HCT116 (cell line): ENCODE data around the gene ELN. TPM values are rescaled to one million over a fixed set of nuclear protein-coding genes. Genes with fewer than 3 reads are reported as not detected.

ENCODE experiments used
- ATAC-seq: fragments of 200-7000 bp; cut with Tn5 transposase; 2 replicates; pipeline ENCODE4 v1.9.1; 2020; ENCODE audit warnings: mild to moderate bottlenecking, moderate library complexity
- BruUV-seq: library from RNA; stranded (reverse); fragments of 400-500 nt; replicated peaks from 2 replicates; lab custom pipeline; 2021; lab: Mats Ljungman, UMichigan
- CTCF ChIA-PET: fragments of 300-600 bp; sonication (Branson Sonifier 250); formaldehyde crosslinking; loops from one replicate; lab custom pipeline; 2021; ENCODE audit warnings: antibody characterized with exemption; lab: Charles Lee
- POLR2A ChIA-PET: fragments of 300-600, 350-600 bp; sonication (Branson Sonifier 250); formaldehyde crosslinking; loops from one replicate; lab custom pipeline; 2021; ENCODE audit warnings: antibody characterized with exemption; lab: Charles Lee
- RAD21 ChIA-PET, 2 experiments: fragments of 300-600 bp; sonication (Branson Sonifier 250); formaldehyde crosslinking; loops; one replicate each; lab custom pipeline; 2023; ENCODE audit warnings: low total read pairs in 2 of 2; ENCODE audit not compliant: uncharacterized antibody in 2 of 2, unreplicated experiment in 2 of 2, low non-redundant PET in 1 of 2; lab: Charles Lee
- DNase-seq: peaks from one replicate; pipeline ENCODE4 v3.0.0-alpha.2; 2010; ENCODE audit warnings: low read depth, low spot score
- H2AFZ ChIP-seq: fragments of 200-600 bp; shearing (Covaris generic), sonication (generic); 2 replicates; pipeline ENCODE4 v1.6.1; 2017; ENCODE audit warnings: low read depth, mixed run types, mixed read lengths, antibody characterized with exemption, low read length; ENCODE audit not compliant: poor library complexity, severe bottlenecking
- H3K27ac ChIP-seq: 2 replicates; pipeline ENCODE4 v1.5.1; 2012; ENCODE audit warnings: low read depth, low read length
- H3K27me3 ChIP-seq: fragments of 200-600 bp; sonication (generic); 2 replicates; pipeline ENCODE4 v1.6.1; 2016; ENCODE audit warnings: mixed run types, low read length, mixed read lengths; ENCODE audit not compliant: insufficient read depth
- H3K36me3 ChIP-seq, 2 experiments: fragments of 200-500 bp in 1 of 2; fragments of 200-600 bp in 1 of 2; sonication (Bioruptor generic) in 1 of 2; sonication (generic) in 1 of 2; 2 replicates each; pipeline versions ENCODE4 v1.5.1 to v1.6.1; 2014 to 2016; ENCODE audit warnings: low read length in 2 of 2, inconsistent platforms in 1 of 2, mixed read lengths in 1 of 2, mixed run types in 1 of 2; ENCODE audit not compliant: insufficient read depth in 2 of 2, control insufficient read depth in 1 of 2
- H3K4me1 ChIP-seq, 2 experiments: fragments of 200-600 bp in 1 of 2; sonication (generic) in 1 of 2; 2 replicates each; pipeline versions ENCODE4 v1.5.1 to v1.6.1; 2012 to 2017; ENCODE audit warnings: low read length in 2 of 2, inconsistent platforms in 1 of 2, mild to moderate bottlenecking in 1 of 2, mixed read lengths in 1 of 2, mixed run types in 1 of 2, moderate library complexity in 1 of 2; ENCODE audit not compliant: insufficient read depth in 2 of 2, control insufficient read depth in 1 of 2
- H3K4me2 ChIP-seq: fragments of 200-600 bp; sonication (generic); 2 replicates; pipeline ENCODE4 v1.6.1; 2017; ENCODE audit warnings: mixed run types, low read length, mixed read lengths
- H3K4me3 ChIP-seq, 2 experiments: fragments of 200-600 bp in 1 of 2; sonication (generic) in 1 of 2; replicated peaks in 1 of 2; 2 replicates each; pipeline ENCODE4 v1.5.1; 2011 to 2016; ENCODE audit warnings: low read length in 2 of 2, control low read depth in 1 of 2, low read depth in 1 of 2, mild to moderate bottlenecking in 1 of 2, mixed read lengths in 1 of 2, mixed run types in 1 of 2
- H3K79me2 ChIP-seq: fragments of 200-600 bp; sonication (generic); 2 replicates; pipeline ENCODE4 v1.6.1; 2017; ENCODE audit warnings: mild to moderate bottlenecking, mixed run types, low read length, moderate library complexity, mixed read lengths; ENCODE audit not compliant: insufficient read depth
- H3K9ac ChIP-seq: fragments of 200-600 bp; sonication (generic); 2 replicates; pipeline ENCODE4 v1.6.1; 2016; ENCODE audit warnings: low read length, mixed read lengths
- H3K9me2 ChIP-seq: fragments of 200-600 bp; sonication (generic), shearing (Covaris generic); 2 replicates; pipeline ENCODE4 v1.6.1; 2017; ENCODE audit warnings: mixed run types, mild to moderate bottlenecking, moderate library complexity; ENCODE audit not compliant: insufficient read depth
- H3K9me3 ChIP-seq, 2 experiments: fragments of 200-500 bp in 1 of 2; fragments of 200-600 bp in 1 of 2; sonication (Bioruptor generic) in 1 of 2; sonication (generic) in 1 of 2; 2 replicates each; pipeline ENCODE4 v1.6.1; 2014 to 2017; ENCODE audit warnings: low read length in 2 of 2, mixed read lengths in 2 of 2, inconsistent platforms in 1 of 2, low read depth in 1 of 2, mild to moderate bottlenecking in 1 of 2, mixed run types in 1 of 2, moderate library complexity in 1 of 2; ENCODE audit not compliant: control insufficient read depth in 1 of 2, insufficient read depth in 1 of 2
- H4K20me1 ChIP-seq: fragments of 200-600 bp; sonication (generic), shearing (Covaris generic); 2 replicates; pipeline ENCODE4 v1.6.1; 2017; ENCODE audit warnings: mixed run types, mild to moderate bottlenecking, moderate library complexity; ENCODE audit not compliant: insufficient read depth
- EGR1 ChIP-seq: IDR thresholded peaks from 2 replicates; pipeline ENCODE4 v1.6.1; 2012; ENCODE audit warnings: low read depth
- JUND ChIP-seq: IDR thresholded peaks from 2 replicates; pipeline ENCODE4 v1.6.1; 2012
- POLR2AphosphoS5 ChIP-seq: IDR thresholded peaks from 2 replicates; pipeline ENCODE4 v1.6.1; 2011; ENCODE audit warnings: mild to moderate bottlenecking, low read depth, low read length, moderate library complexity
- RAD21 ChIP-seq: IDR thresholded peaks from 2 replicates; pipeline ENCODE4 v1.6.1; 2012; ENCODE audit warnings: low read depth, mild to moderate bottlenecking
- SP1 ChIP-seq: IDR thresholded peaks from 2 replicates; pipeline ENCODE4 v1.6.1; 2012; ENCODE audit warnings: low read depth
- YY1 ChIP-seq: IDR thresholded peaks from 2 replicates; pipeline ENCODE4 v1.6.1; 2011; ENCODE audit warnings: low read length, low read depth, moderate library complexity, mild to moderate bottlenecking; ENCODE audit not compliant: insufficient replicate concordance; ENCODE audit errors: extremely low read depth
- ZFX ChIP-seq: fragments of 450-650 bp; IDR thresholded peaks from 2 replicates; pipeline ENCODE4 v1.6.1; 2017
- intact Hi-C: fragments of 100-400 bp; cut with micrococcal nuclease; formaldehyde crosslinking; loops from 2 replicates; pipeline ENCODE4 v1.10.0; 2022
- total RNA-seq: library from RNA; stranded (reverse); gene quantifications from one replicate; pipeline ENCODE4 v1.2.1, GENCODE V29; 2021; ENCODE audit not compliant: unreplicated experiment
- TF ChIP-seq, protein P1 (sequence below): IDR thresholded peaks from 2 replicates; pipeline ENCODE4 v1.6.1; 2012; ENCODE audit warnings: low read depth
- TF ChIP-seq, protein P2 (sequence below): IDR thresholded peaks from 2 replicates; pipeline ENCODE4 v1.6.1; 2012

The ELN gene
- total RNA-seq, 1 experiment from 2014 or later, result 0.17 TPM

DNA sequence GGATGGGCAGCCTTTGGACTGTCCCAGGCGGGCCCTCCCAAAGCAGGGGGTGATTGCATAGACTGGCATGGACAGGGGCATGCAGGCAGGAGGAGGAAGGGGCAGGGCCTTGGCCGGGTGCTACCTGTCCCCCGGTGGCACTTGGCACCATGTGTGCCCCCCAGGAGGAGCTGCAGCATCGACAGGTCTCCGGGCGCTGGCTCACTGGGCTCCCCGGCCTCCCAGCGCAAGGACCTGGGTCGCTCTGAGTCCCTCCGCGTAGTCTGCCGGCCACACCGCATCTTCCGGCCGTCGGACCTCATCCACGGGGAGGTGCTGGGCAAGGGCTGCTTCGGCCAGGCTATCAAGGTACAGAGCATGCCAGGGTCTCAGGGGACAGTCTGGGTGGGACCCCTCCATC is 78.9 kb downstream of the ELN start:
- POLR2A ChIA-PET, result no interaction called here
- H3K36me3 ChIP-seq, result peaks cover 20 to 26% of the 10 kb centered on the region in 2 experiments; a peak in 3 of 4 replicates
- DNase-seq (no peak), ATAC-seq (no peak)
- RAD21 ChIA-PET, result no interaction called here
- no peaks in the 10 kb centered on the region for H3K79me2 ChIP-seq
- CTCF ChIA-PET, result no interaction called here
- no peak overlapping the region for H3K9ac ChIP-seq
- no peaks in the 10 kb centered on the region for H4K20me1 ChIP-seq
- H3K27ac ChIP-seq, result no peak overlapping the region
- no peak overlapping the region for H3K4me2 ChIP-seq
- TF ChIP-seq POLR2AphosphoS5 (no peak), ZFX (no peak), SP1 (no peak), JUND (no peak), YY1 (no peak), EGR1 (no peak), RAD21 (no peak)
- TF ChIP-seq, protein P1, sequence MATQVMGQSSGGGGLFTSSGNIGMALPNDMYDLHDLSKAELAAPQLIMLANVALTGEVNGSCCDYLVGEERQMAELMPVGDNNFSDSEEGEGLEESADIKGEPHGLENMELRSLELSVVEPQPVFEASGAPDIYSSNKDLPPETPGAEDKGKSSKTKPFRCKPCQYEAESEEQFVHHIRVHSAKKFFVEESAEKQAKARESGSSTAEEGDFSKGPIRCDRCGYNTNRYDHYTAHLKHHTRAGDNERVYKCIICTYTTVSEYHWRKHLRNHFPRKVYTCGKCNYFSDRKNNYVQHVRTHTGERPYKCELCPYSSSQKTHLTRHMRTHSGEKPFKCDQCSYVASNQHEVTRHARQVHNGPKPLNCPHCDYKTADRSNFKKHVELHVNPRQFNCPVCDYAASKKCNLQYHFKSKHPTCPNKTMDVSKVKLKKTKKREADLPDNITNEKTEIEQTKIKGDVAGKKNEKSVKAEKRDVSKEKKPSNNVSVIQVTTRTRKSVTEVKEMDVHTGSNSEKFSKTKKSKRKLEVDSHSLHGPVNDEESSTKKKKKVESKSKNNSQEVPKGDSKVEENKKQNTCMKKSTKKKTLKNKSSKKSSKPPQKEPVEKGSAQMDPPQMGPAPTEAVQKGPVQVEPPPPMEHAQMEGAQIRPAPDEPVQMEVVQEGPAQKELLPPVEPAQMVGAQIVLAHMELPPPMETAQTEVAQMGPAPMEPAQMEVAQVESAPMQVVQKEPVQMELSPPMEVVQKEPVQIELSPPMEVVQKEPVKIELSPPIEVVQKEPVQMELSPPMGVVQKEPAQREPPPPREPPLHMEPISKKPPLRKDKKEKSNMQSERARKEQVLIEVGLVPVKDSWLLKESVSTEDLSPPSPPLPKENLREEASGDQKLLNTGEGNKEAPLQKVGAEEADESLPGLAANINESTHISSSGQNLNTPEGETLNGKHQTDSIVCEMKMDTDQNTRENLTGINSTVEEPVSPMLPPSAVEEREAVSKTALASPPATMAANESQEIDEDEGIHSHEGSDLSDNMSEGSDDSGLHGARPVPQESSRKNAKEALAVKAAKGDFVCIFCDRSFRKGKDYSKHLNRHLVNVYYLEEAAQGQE, result no peak
- TF ChIP-seq, protein P2, sequence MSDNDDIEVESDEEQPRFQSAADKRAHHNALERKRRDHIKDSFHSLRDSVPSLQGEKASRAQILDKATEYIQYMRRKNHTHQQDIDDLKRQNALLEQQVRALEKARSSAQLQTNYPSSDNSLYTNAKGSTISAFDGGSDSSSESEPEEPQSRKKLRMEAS, result no peak
- TF ChIP-seq, all 23 proteins: peak for 0
- no peaks in the 10 kb centered on the region for H3K27me3 ChIP-seq
- H2AFZ ChIP-seq, result no peak overlapping the region
- no peak overlapping the region for H3K4me3 ChIP-seq
- peaks cover 26% of the 10 kb centered on the region in 2 experiments for H3K4me1 ChIP-seq
- no peaks in the 10 kb centered on the region for H3K9me3 ChIP-seq
- no peaks in the 10 kb centered on the region for H3K9me2 ChIP-seq
- intact Hi-C loops, result no loop called here
- no TSS peak for BruUV-seq
